GM12872 (cell line): ENCODE data around the gene LCA5.

Experiments
- CTCF ChIP-seq: IDR thresholded peaks from 3 replicates; pipeline ENCODE4 v1.5.1; 2011; ENCODE audit warnings: low read depth, mild to moderate bottlenecking, low read length, moderate library complexity; ENCODE audit not compliant: insufficient read depth

Gene LCA5

GRCh38 chr6:79470728-79471127, 66.5 kb downstream of the LCA5 start:
- TF ChIP-seq CTCF, result no peak

- no peak for TF ChIP-seq CTCF
These were observed 67.6 kb downstream of the LCA5 start for GRCh38 chr6:79469376-79470246.

GRCh38 chr6:79468587-79468986, 68.6 kb downstream of the LCA5 start:
- no peak for TF ChIP-seq CTCF

GRCh38 chr6:79468116-79468515, 69.1 kb downstream of the LCA5 start:
- no peak for TF ChIP-seq CTCF

GRCh38 chr6:79467716-79468115, 69.5 kb downstream of the LCA5 start:
- TF ChIP-seq CTCF, result no peak

- TF ChIP-seq CTCF, result peak; percentile 42; the same call in 2 of the 3 replicates
These were observed 70.9 kb downstream of the LCA5 start for GRCh38 chr6:79466207-79466834.

- TF ChIP-seq CTCF, result no peak
These were observed 71.8 kb downstream of the LCA5 start for GRCh38 chr6:79465381-79465780.
